Endothelial cell of umbilical vein (primary cell): Measurements from ENCODE around the gene PLAGL1. TPM values are rescaled to one million over a fixed set of nuclear protein-coding genes. Genes with fewer than 3 reads are reported as not detected.

ENCODE experiments used
- BruUV-seq: library from RNA; stranded (reverse); fragments of 400-500 nt; replicated peaks from 2 replicates; lab custom pipeline; 2021; lab: Mats Ljungman, UMichigan
- CTCF ChIA-PET: fragments of 300-600, 350-600 bp; sonication (Branson Sonifier 250); formaldehyde crosslinking; loops from one replicate; lab custom pipeline; 2021; ENCODE audit warnings: antibody characterized with exemption, inconsistent platforms; lab: Charles Lee
- POLR2A ChIA-PET: fragments of 300-600, 350-600 bp; sonication (Branson Sonifier 250); formaldehyde crosslinking; loops from one replicate; lab custom pipeline; 2021; ENCODE audit warnings: antibody characterized with exemption, inconsistent platforms; lab: Charles Lee
- DNase-seq: peaks from one replicate; pipeline ENCODE4 v3.0.0-alpha.2; 2011; ENCODE audit warnings: low read depth, low spot score
- FAIRE-seq: peaks from 2 replicates; lab custom pipeline; 2011; peaks lifted over from hg19 to GRCh38; lab: Jason Lieb, UNC
- H2AFZ ChIP-seq: 2 replicates; pipeline ENCODE4 v1.6.0; 2012; ENCODE audit warnings: low read depth, low read length, control low read depth, inconsistent platforms
- H3K27ac ChIP-seq: 2 replicates; pipeline ENCODE4 v1.5.1; 2011; ENCODE audit warnings: low read depth, mild to moderate bottlenecking, control low read depth, low read length, moderate library complexity; ENCODE audit not compliant: insufficient read depth
- H3K27me3 ChIP-seq, 2 experiments: 2 replicates each; pipeline versions ENCODE4 v1.6.0 to v1.6.1; 2011; ENCODE audit warnings: low read length in 2 of 2, mixed read lengths in 1 of 2; ENCODE audit not compliant: control insufficient read depth in 2 of 2, insufficient read depth in 2 of 2
- H3K36me3 ChIP-seq, 2 experiments: 2 replicates in 1 of 2; 3 replicates in 1 of 2; pipeline ENCODE4 v1.5.1; 2011; ENCODE audit warnings: low read length in 2 of 2, mild to moderate bottlenecking in 1 of 2, moderate library complexity in 1 of 2; ENCODE audit not compliant: control insufficient read depth in 2 of 2, insufficient read depth in 2 of 2; ENCODE audit errors: extremely low read depth in 1 of 2
- H3K4me1 ChIP-seq: 3 replicates; pipeline ENCODE4 v1.5.1; 2011; ENCODE audit warnings: mild to moderate bottlenecking, low read length; ENCODE audit not compliant: control insufficient read depth, insufficient read depth; ENCODE audit errors: extremely low read depth
- H3K4me2 ChIP-seq: 2 replicates; pipeline ENCODE4 v1.6.1; 2011; ENCODE audit warnings: low read length, control low read depth, mixed read lengths; ENCODE audit not compliant: insufficient read depth
- H3K4me3 ChIP-seq, 3 experiments: fragments of 200-600 bp in 1 of 3; sonication (generic), shearing (Covaris generic) in 1 of 3; replicated peaks in 1 of 3; 2 replicates each; pipeline ENCODE4 v1.5.1; 2011 to 2016; ENCODE audit warnings: control low read depth in 3 of 3, low read length in 3 of 3, mild to moderate bottlenecking in 2 of 3, inconsistent platforms in 1 of 3, low read depth in 1 of 3, moderate library complexity in 1 of 3; ENCODE audit not compliant: insufficient read depth in 1 of 3
- H3K79me2 ChIP-seq: 2 replicates; pipeline ENCODE4 v1.6.0; 2012; ENCODE audit warnings: low read length, inconsistent platforms; ENCODE audit not compliant: control insufficient read depth, insufficient read depth
- H3K9ac ChIP-seq: replicated peaks from 2 replicates; pipeline ENCODE3; 2011; ENCODE audit warnings: low read length, control low read depth; ENCODE audit not compliant: insufficient read depth; ENCODE audit errors: extremely low read depth
- H3K9me1 ChIP-seq: replicated peaks from 3 replicates; pipeline ENCODE4 v1.6.0; 2011; ENCODE audit warnings: mild to moderate bottlenecking, low read length; ENCODE audit not compliant: control insufficient read depth, insufficient read depth; ENCODE audit errors: extremely low read depth
- H3K9me3 ChIP-seq: replicated peaks from 2 replicates; pipeline ENCODE4 v1.5.1; 2012; ENCODE audit warnings: low read length, inconsistent platforms; ENCODE audit not compliant: control insufficient read depth, insufficient read depth
- H4K20me1 ChIP-seq: replicated peaks from 2 replicates; pipeline ENCODE3; 2011; ENCODE audit warnings: mild to moderate bottlenecking, low read length; ENCODE audit not compliant: control insufficient read depth, insufficient read depth; ENCODE audit errors: extremely low read depth
- EZH2 ChIP-seq: IDR thresholded peaks from 2 replicates; pipeline ENCODE4 v1.6.1; 2012; ENCODE audit warnings: borderline replicate concordance, low read depth, mild to moderate bottlenecking, moderate library complexity, low read length, inconsistent platforms; ENCODE audit not compliant: severe bottlenecking
- FOS ChIP-seq: IDR thresholded peaks from 2 replicates; pipeline ENCODE4 v1.6.1; 2011; ENCODE audit warnings: mild to moderate bottlenecking, low read length, moderate library complexity, borderline replicate concordance; ENCODE audit not compliant: insufficient read depth
- GATA2 ChIP-seq: IDR thresholded peaks from 2 replicates; pipeline ENCODE4 v1.7.0; 2011; ENCODE audit warnings: low read depth, mild to moderate bottlenecking, moderate library complexity, mixed read lengths, low read length; ENCODE audit not compliant: insufficient read length, insufficient read depth
- JUN ChIP-seq: IDR thresholded peaks from 2 replicates; pipeline ENCODE4 v1.6.1; 2011; ENCODE audit warnings: borderline replicate concordance, low read depth; ENCODE audit not compliant: insufficient read length, insufficient read depth
- MYC ChIP-seq: IDR thresholded peaks from one replicate; pipeline ENCODE4 v1.6.1; 2011; ENCODE audit warnings: mild to moderate bottlenecking, low read depth, low read length
- POLR2A ChIP-seq: IDR thresholded peaks from 2 replicates; pipeline ENCODE4 v1.6.1; 2012; ENCODE audit warnings: low read depth, mild to moderate bottlenecking, control low read depth, low read length
- POLR2AphosphoS5 ChIP-seq: IDR thresholded peaks from 2 replicates; pipeline ENCODE4 v1.6.1; 2012; ENCODE audit warnings: low read depth, mild to moderate bottlenecking, control low read depth, low read length, moderate library complexity; ENCODE audit not compliant: insufficient read depth
- dilution Hi-C: fragments of 300-500 bp; cut with MboI; formaldehyde crosslinking; loops from one replicate; pipeline ENCODE4 v1.15.0; 2019; ENCODE audit warnings: low sequenced_read_pairs; ENCODE audit not compliant: extremely low pct_ligation_motif_present
- intact Hi-C: fragments of 100-400 bp; cut with micrococcal nuclease; formaldehyde crosslinking; loops from one replicate; pipeline ENCODE4 v1.10.0; 2022
- polyA plus RNA-seq, 4 experiments: library from polyadenylated mRNA; depleted of rRNA in 3 of 4; stranded (reverse) in 3 of 4; unstranded in 1 of 4; fragments of >200 nt; gene quantifications; 2 replicates each; pipeline versions ENCODE4 v1.2.1 to v1.2.3, GENCODE V29; 2011 to 2012; ENCODE audit warnings: missing spikeins in 1 of 4
- total RNA-seq: library from RNA; stranded (reverse); gene quantifications from 2 replicates; pipeline ENCODE4 v1.2.3, GENCODE V29; 2021
- TF ChIP-seq, protein P1 (sequence below): IDR thresholded peaks from 2 replicates; pipeline ENCODE4 v1.6.1; 2011; ENCODE audit not compliant: insufficient read depth, insufficient read length
- TF ChIP-seq, protein P2 (sequence below), 2 donors: IDR thresholded peaks; 1 replicate in 1 of 2; 2 replicates in 1 of 2; pipeline ENCODE4 v1.5.1; 2011; ENCODE audit warnings: low read length in 2 of 2, mild to moderate bottlenecking in 2 of 2, moderate library complexity in 2 of 2, control low read depth in 1 of 2, inconsistent platforms in 1 of 2, low read depth in 1 of 2; ENCODE audit not compliant: insufficient read depth in 1 of 2; ENCODE audit errors: extremely low read depth in 1 of 2

The PLAGL1 gene
- total and polyA plus RNA-seq, 2 donors (not counting 3 experiments of a cell fraction or from before 2014, with no cell fraction given): 20.9 to 40.4 TPM

DNA sequence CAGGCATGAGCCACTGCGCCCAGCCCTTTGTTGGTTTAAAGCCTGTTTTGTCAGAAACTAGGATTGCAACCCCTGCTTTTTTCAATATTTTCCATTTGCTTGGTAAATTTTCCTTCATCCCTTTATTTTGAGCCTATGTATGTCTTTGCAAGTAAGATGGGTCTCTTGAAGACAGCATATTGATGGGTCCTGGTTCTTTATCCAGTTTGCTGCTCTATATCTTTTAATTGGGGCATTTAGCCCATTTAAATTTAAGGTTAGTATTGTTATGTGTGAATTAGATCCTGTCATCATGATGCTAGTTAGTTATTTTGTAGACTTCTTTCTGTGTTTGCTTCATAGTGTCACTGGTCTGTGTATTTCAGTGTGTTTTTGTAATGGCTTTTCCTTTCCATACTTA lies 97.0 kb downstream of the PLAGL1 start:
- no peak overlapping the region for H3K4me2 ChIP-seq
- H4K20me1 ChIP-seq: no peaks in the 10 kb centered on the region
- ChIA-PET CTCF (no interaction called here), POLR2A (no interaction called here)
- H3K4me3 ChIP-seq: no peak overlapping the region
- H3K4me1 ChIP-seq: no peaks in the 10 kb centered on the region
- dilution Hi-C loops (no loop called here), intact Hi-C loops (no loop called here)
- no peak overlapping the region for H3K27ac ChIP-seq
- BruUV-seq: no TSS peak
- no peaks in the 10 kb centered on the region for H3K36me3 ChIP-seq
- no peak overlapping the region for H2AFZ ChIP-seq
- TF ChIP-seq JUN (no peak), POLR2A (no peak), GATA2 (no peak), MYC (no peak), EZH2 (no peak), POLR2AphosphoS5 (no peak), FOS (no peak)
- TF ChIP-seq, protein P1, sequence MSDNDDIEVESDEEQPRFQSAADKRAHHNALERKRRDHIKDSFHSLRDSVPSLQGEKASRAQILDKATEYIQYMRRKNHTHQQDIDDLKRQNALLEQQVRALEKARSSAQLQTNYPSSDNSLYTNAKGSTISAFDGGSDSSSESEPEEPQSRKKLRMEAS: no peak
- TF ChIP-seq, protein P2, sequence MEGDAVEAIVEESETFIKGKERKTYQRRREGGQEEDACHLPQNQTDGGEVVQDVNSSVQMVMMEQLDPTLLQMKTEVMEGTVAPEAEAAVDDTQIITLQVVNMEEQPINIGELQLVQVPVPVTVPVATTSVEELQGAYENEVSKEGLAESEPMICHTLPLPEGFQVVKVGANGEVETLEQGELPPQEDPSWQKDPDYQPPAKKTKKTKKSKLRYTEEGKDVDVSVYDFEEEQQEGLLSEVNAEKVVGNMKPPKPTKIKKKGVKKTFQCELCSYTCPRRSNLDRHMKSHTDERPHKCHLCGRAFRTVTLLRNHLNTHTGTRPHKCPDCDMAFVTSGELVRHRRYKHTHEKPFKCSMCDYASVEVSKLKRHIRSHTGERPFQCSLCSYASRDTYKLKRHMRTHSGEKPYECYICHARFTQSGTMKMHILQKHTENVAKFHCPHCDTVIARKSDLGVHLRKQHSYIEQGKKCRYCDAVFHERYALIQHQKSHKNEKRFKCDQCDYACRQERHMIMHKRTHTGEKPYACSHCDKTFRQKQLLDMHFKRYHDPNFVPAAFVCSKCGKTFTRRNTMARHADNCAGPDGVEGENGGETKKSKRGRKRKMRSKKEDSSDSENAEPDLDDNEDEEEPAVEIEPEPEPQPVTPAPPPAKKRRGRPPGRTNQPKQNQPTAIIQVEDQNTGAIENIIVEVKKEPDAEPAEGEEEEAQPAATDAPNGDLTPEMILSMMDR (IDR thresholded peaks at IDR 0.05; ENCODE audit: extremely low read depth in 1 of 2, insufficient read depth in 1 of 2, low read depth in 1 of 2, low read length in 2 of 2): no peak
- no peaks in the 10 kb centered on the region for H3K79me2 ChIP-seq
- no peaks in the 10 kb centered on the region for H3K9me3 ChIP-seq
- FAIRE-seq: no peak
- H3K9ac ChIP-seq: no peak overlapping the region
- peaks cover 2 to 5% of the 10 kb centered on the region in 2 experiments for H3K27me3 ChIP-seq
- no peak for DNase-seq
- H3K9me1 ChIP-seq: no peaks in the 10 kb centered on the region
